ENCODE results near the gene CYP4F22.

CYP4F22 gene

GRCh38 chr19:15563325-15563794 is 55.0 kb downstream of the CYP4F22 start:
- H3K79me2 ChIP-seq (ENCODE audit: insufficient read depth, low read length): no peaks in the 10 kb centered on the region
- no peaks in the 10 kb centered on the region for H4K20me1 ChIP-seq (ENCODE audit: insufficient read depth, low read length)
- H3K27ac ChIP-seq (ENCODE audit: low read depth, low read length, poor library complexity, severe bottlenecking): no peak overlapping the region
- no peaks in the 10 kb centered on the region for H3K9me3 ChIP-seq (ENCODE audit: low read length)
- TF ChIP-seq EZH2 (IDR thresholded peaks at IDR 0.05; ENCODE audit: borderline replicate concordance, low read length): no peak
- TF ChIP-seq CTCF (IDR thresholded peaks at IDR 0.05; ENCODE audit: low read length): no peak
- H3K9me2 ChIP-seq (ENCODE audit: low read depth, low read length): no peaks in the 10 kb centered on the region
- H3K9ac ChIP-seq (ENCODE audit: low read length): no peak overlapping the region
- no peaks in the 10 kb centered on the region for H3K36me3 ChIP-seq (ENCODE audit: insufficient read depth, low read length)
- H2AFZ ChIP-seq (ENCODE audit: low read length): no peak overlapping the region
- no peaks in the 10 kb centered on the region; the same call in 1 of the 2 replicates for H3K27me3 ChIP-seq (ENCODE audit: insufficient read depth, low read length)
- no peak overlapping the region for H3K4me2 ChIP-seq (ENCODE audit: low read length)
- no peaks in the 10 kb centered on the region for H3K4me1 ChIP-seq (ENCODE audit: insufficient read depth, low read length, severe bottlenecking)
- H3F3A ChIP-seq (ENCODE audit: insufficient read depth, low read length): no peaks in the 10 kb centered on the region
- H3K4me3 ChIP-seq (ENCODE audit: low read depth, low read length, poor library complexity, severe bottlenecking): no peak overlapping the region

GRCh38 chr19:15563931-15564330 is 55.6 kb downstream of the CYP4F22 start:
- Histone ChIP-seq H3K4me3 (ENCODE audit: low read depth, low read length, poor library complexity, severe bottlenecking) (no peak overlapping the region), H3K4me2 (ENCODE audit: low read length) (no peak overlapping the region), H3K9ac (ENCODE audit: low read length) (no peak overlapping the region)

GRCh38 chr19:15564534-15565168 is 56.3 kb downstream of the CYP4F22 start:
- no peak overlapping the region for H2AFZ ChIP-seq (ENCODE audit: low read length)
- H3K9me3 ChIP-seq (ENCODE audit: low read length): no peaks in the 10 kb centered on the region

More at GRCh38 chr19:15563931-15564330, 55.6 kb downstream of the CYP4F22 start:
- Histone ChIP-seq H3K79me2 (ENCODE audit: insufficient read depth, low read length) (no peaks in the 10 kb centered on the region), H4K20me1 (ENCODE audit: insufficient read depth, low read length) (no peaks in the 10 kb centered on the region), H3F3A (ENCODE audit: insufficient read depth, low read length) (no peaks in the 10 kb centered on the region), H3K27me3 (ENCODE audit: insufficient read depth, low read length) (no peaks in the 10 kb centered on the region; the same call in 1 of the 2 replicates), H3K27ac (ENCODE audit: low read depth, low read length, poor library complexity, severe bottlenecking) (no peak overlapping the region), H3K9me2 (ENCODE audit: low read depth, low read length) (no peaks in the 10 kb centered on the region), H3K36me3 (ENCODE audit: insufficient read depth, low read length) (no peaks in the 10 kb centered on the region), H2AFZ (ENCODE audit: low read length) (no peak overlapping the region), H3K9me3 (ENCODE audit: low read length) (no peaks in the 10 kb centered on the region), H3K4me1 (ENCODE audit: insufficient read depth, low read length, severe bottlenecking) (no peaks in the 10 kb centered on the region)
- no peak for TF ChIP-seq EZH2 (IDR thresholded peaks at IDR 0.05; ENCODE audit: borderline replicate concordance, low read length)
- no peak for TF ChIP-seq CTCF (IDR thresholded peaks at IDR 0.05; ENCODE audit: low read length)

More at GRCh38 chr19:15564534-15565168, 56.3 kb downstream of the CYP4F22 start:
- no peak overlapping the region for H3K4me2 ChIP-seq (ENCODE audit: low read length)
- H3K27me3 ChIP-seq (ENCODE audit: insufficient read depth, low read length): no peaks in the 10 kb centered on the region; the same call in 1 of the 2 replicates
- H3K27ac ChIP-seq (ENCODE audit: low read depth, low read length, poor library complexity, severe bottlenecking): no peak overlapping the region
- no peak overlapping the region for H3K4me3 ChIP-seq (ENCODE audit: low read depth, low read length, poor library complexity, severe bottlenecking)
- no peaks in the 10 kb centered on the region for H3K79me2 ChIP-seq (ENCODE audit: insufficient read depth, low read length)
- no peaks in the 10 kb centered on the region for H3K9me2 ChIP-seq (ENCODE audit: low read depth, low read length)
- no peaks in the 10 kb centered on the region for H3F3A ChIP-seq (ENCODE audit: insufficient read depth, low read length)
- TF ChIP-seq EZH2 (IDR thresholded peaks at IDR 0.05; ENCODE audit: borderline replicate concordance, low read length) (no peak), CTCF (IDR thresholded peaks at IDR 0.05; ENCODE audit: low read length) (no peak)
- H3K36me3 ChIP-seq (ENCODE audit: insufficient read depth, low read length): no peaks in the 10 kb centered on the region
- H3K9ac ChIP-seq (ENCODE audit: low read length): no peak overlapping the region
- no peaks in the 10 kb centered on the region for H4K20me1 ChIP-seq (ENCODE audit: insufficient read depth, low read length)
- no peaks in the 10 kb centered on the region for H3K4me1 ChIP-seq (ENCODE audit: insufficient read depth, low read length, severe bottlenecking)
